Gastroesophageal sphincter (tissue), 4 donors: Measurements from ENCODE around the gene TCF7L2. TPM values are rescaled to one million over a fixed set of nuclear protein-coding genes. Genes with fewer than 3 reads are reported as not detected.

Source experiments
- ATAC-seq: fragments of 150-250 bp; one replicate; pipeline ENCODE4 v1.9.1; 2016; ENCODE audit warnings: mild to moderate bottlenecking, moderate library complexity
- H3K27ac ChIP-seq, 4 donors: fragments of 200-600 bp; sonication (generic) in 3 of 4; 1 replicate in 3 of 4; 2 replicates in 1 of 4; pipeline ENCODE4 v1.5.1; 2016 to 2019
- H3K27me3 ChIP-seq: fragments of 200-600 bp; sonication (generic); one replicate; pipeline ENCODE4 v1.5.1; 2019
- H3K36me3 ChIP-seq, 2 donors: fragments of 200-600 bp; sonication (generic); one replicate each; pipeline ENCODE4 v1.5.1; 2019; ENCODE audit warnings: control low read depth in 1 of 2
- H3K4me1 ChIP-seq, 3 donors: fragments of 200-600 bp; sonication (generic); 1 replicate in 2 of 3; 2 replicates in 1 of 3; pipeline ENCODE4 v1.5.1; 2016 to 2019; ENCODE audit warnings: control low read depth in 2 of 3
- H3K4me3 ChIP-seq, 2 donors: fragments of 200-600 bp; sonication (generic); one replicate each; pipeline ENCODE4 v1.5.1; 2019; ENCODE audit warnings: mild to moderate bottlenecking in 1 of 2, moderate library complexity in 1 of 2
- H3K9me3 ChIP-seq, 3 donors: fragments of 200-600 bp; sonication (generic); one replicate each; pipeline ENCODE4 v1.5.1; 2017 to 2019; ENCODE audit warnings: control low read depth in 2 of 3
- EP300 ChIP-seq: sonication (generic); formaldehyde crosslinking; IDR thresholded peaks from one replicate; pipeline ENCODE4 v1.6.1; 2017; ENCODE audit warnings: antibody characterized with exemption, mild to moderate bottlenecking
- POLR2A ChIP-seq, 2 donors: fragments of 450-650 bp; IDR thresholded peaks; one replicate each; pipeline ENCODE4 v1.6.1; 2017; ENCODE audit warnings: antibody characterized with exemption in 2 of 2, mild to moderate bottlenecking in 2 of 2, moderate library complexity in 1 of 2
- POLR2AphosphoS5 ChIP-seq: sonication (generic); formaldehyde crosslinking; IDR thresholded peaks from one replicate; pipeline ENCODE4 v1.6.1; 2017; ENCODE audit warnings: antibody characterized with exemption
- WGBS, 2 donors: methylation state at CpG; one replicate each; pipeline ENCODE4 v1.1.5; 2018; ENCODE audit warnings: low coverage in 1 of 2; 5-methylcytosine and 5-hydroxymethylcytosine counted together
- total RNA-seq, 4 donors: library from RNA; depleted of rRNA; stranded (reverse); fragments of >200 nt; gene quantifications; one replicate each; pipeline ENCODE4 v1.1.0, GENCODE V29; 2016
- TF ChIP-seq, protein P1 (sequence below), 4 experiments: fragments of 200-600 bp in 2 of 4; fragments of 450-650 bp in 2 of 4; sonication (generic) in 1 of 4; IDR thresholded peaks; one replicate each; pipeline ENCODE4 v1.5.1; 2017 to 2019; ENCODE audit warnings: antibody characterized with exemption in 4 of 4, mild to moderate bottlenecking in 2 of 4, moderate library complexity in 2 of 4

The TCF7L2 gene
- total RNA-seq, 4 donors from 2014 or later = 12.6 to 22.4 (median 20.2) TPM

GRCh38 chr10:113137941-113138685 lies 188.1 kb downstream of the TCF7L2 start:
- 93 to 95% methylated on average over 3 of the region's 3 CpGs for WGBS, 2 donors
- TF ChIP-seq POLR2AphosphoS5 = no peak
- TF ChIP-seq EP300 = no peak
- TF ChIP-seq, protein P1, sequence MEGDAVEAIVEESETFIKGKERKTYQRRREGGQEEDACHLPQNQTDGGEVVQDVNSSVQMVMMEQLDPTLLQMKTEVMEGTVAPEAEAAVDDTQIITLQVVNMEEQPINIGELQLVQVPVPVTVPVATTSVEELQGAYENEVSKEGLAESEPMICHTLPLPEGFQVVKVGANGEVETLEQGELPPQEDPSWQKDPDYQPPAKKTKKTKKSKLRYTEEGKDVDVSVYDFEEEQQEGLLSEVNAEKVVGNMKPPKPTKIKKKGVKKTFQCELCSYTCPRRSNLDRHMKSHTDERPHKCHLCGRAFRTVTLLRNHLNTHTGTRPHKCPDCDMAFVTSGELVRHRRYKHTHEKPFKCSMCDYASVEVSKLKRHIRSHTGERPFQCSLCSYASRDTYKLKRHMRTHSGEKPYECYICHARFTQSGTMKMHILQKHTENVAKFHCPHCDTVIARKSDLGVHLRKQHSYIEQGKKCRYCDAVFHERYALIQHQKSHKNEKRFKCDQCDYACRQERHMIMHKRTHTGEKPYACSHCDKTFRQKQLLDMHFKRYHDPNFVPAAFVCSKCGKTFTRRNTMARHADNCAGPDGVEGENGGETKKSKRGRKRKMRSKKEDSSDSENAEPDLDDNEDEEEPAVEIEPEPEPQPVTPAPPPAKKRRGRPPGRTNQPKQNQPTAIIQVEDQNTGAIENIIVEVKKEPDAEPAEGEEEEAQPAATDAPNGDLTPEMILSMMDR (IDR thresholded peaks at IDR 0.05) = no peak
- no peak for TF ChIP-seq POLR2A (IDR thresholded peaks at IDR 0.05)
- no peak for ATAC-seq
- H3K36me3 ChIP-seq = peaks cover 0 to 23% of the 10 kb centered on the region in 2 donors
- H3K27me3 ChIP-seq = no peaks in the 10 kb centered on the region
- no peak overlapping the region for H3K27ac ChIP-seq
- H3K9me3 ChIP-seq = no peaks in the 10 kb centered on the region
- H3K4me3 ChIP-seq = no peak overlapping the region
- peaks cover 2 to 31% (median 3%) of the 10 kb centered on the region in 3 donors for H3K4me1 ChIP-seq

DNA sequence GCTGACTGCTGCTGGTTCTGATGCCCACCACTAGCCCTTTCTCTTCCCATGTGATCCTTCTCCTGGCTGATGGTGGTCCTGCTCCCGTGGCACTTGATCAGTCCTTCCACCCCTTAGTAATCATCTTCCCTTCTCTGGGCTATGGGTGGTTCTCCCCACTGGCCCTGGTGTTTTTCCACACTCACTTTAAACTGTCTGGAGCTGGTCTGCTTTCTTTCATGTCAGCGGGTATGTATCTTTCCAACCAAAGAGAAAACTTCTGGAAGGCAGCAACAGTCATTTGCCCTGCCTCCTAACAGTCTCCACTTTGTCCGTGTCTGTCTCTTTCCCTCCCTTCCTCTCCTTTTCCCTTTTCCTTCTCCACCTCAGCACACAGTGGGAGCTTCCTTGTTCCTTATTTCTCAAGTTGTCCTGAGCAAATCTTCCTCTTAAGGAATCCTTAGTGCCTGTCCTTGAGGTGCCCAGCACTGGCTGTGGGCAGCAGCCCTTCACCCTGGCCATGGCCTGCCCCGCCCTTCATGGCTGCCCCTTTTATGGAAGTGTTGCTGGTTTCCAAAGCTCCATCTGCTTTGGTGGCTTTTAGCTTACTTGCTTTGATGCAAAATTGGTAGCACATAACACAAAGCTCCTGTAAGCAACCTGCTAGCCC lies 189.0 kb downstream of the TCF7L2 start:
- Histone ChIP-seq H3K27me3 (no peaks in the 10 kb centered on the region), H3K4me1 (peaks cover 0 to 23% (median 0%) of the 10 kb centered on the region in 3 donors), H3K27ac (no peak overlapping the region), H3K9me3 (no peaks in the 10 kb centered on the region), H3K4me3 (no peak overlapping the region), H3K36me3 (peaks cover 0 to 32% of the 10 kb centered on the region in 2 donors)
- no peak for TF ChIP-seq POLR2AphosphoS5
- TF ChIP-seq POLR2A (IDR thresholded peaks at IDR 0.05) = no peak
- no peak for TF ChIP-seq EP300
- TF ChIP-seq, protein P1 (IDR thresholded peaks at IDR 0.05) = no peak
- ATAC-seq = no peak
- WGBS, 2 donors = 57 to 86% methylated on average over 4 of the region's 4 CpGs

DNA sequence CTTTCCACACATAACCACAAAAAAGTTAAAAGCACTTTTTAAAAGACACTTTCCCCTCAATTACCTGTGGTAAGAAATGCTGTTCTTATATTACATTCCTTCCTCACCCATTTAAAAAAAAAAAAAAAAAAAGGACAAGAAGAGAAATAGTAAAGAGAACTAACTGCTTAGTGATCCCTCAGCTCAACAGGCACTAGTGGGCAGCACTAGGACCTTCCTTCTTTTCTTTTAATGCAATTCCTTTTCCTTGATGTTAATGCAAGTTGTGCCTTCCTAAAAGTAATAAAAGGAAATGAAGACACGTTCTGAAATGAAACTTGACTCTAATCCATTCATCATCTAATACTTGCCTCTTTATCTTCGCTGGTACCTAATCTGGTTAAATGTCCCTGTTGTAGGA lies 189.7 kb downstream of the TCF7L2 start:
- peaks cover 0 to 23% (median 0%) of the 10 kb centered on the region in 3 donors for H3K4me1 ChIP-seq

GRCh38 chr10:113140143-113141011 lies 190.3 kb downstream of the TCF7L2 start:
- H3K27ac ChIP-seq = no peak overlapping the region
- H3K36me3 ChIP-seq = peaks cover 0 to 45% of the 10 kb centered on the region in 2 donors

More for the DNA sequence above, 189.7 kb downstream of the TCF7L2 start:
- Histone ChIP-seq H3K9me3 (no peaks in the 10 kb centered on the region), H3K36me3 (peaks cover 0 to 38% of the 10 kb centered on the region in 2 donors), H3K4me3 (no peak overlapping the region), H3K27me3 (no peaks in the 10 kb centered on the region), H3K27ac (no peak overlapping the region)
- ATAC-seq = no peak
- 58 to 63% methylated on average over 2 of the region's 2 CpGs for WGBS, 2 donors
- TF ChIP-seq POLR2A (IDR thresholded peaks at IDR 0.05) = no peak
- no peak for TF ChIP-seq EP300
- TF ChIP-seq POLR2AphosphoS5 = no peak
- TF ChIP-seq, protein P1 (IDR thresholded peaks at IDR 0.05) = no peak

More at GRCh38 chr10:113140143-113141011, 190.3 kb downstream of the TCF7L2 start:
- TF ChIP-seq POLR2A (IDR thresholded peaks at IDR 0.05) = no peak
- TF ChIP-seq, protein P1 (IDR thresholded peaks at IDR 0.05) = no peak
- TF ChIP-seq EP300 = no peak
- no peak for TF ChIP-seq POLR2AphosphoS5
- H3K27me3 ChIP-seq = no peaks in the 10 kb centered on the region
- ATAC-seq = no peak
- H3K9me3 ChIP-seq = no peaks in the 10 kb centered on the region
- peaks cover 0 to 23% (median 0%) of the 10 kb centered on the region in 3 donors for H3K4me1 ChIP-seq
- H3K4me3 ChIP-seq = no peak overlapping the region
- WGBS, 2 donors = 94 to 100% methylated on average over 4 to 9 of the region's 10 CpGs
